ENCODE data around the gene ARV1.
"Not testable (repeated sequence)": the region's sequence is repeated elsewhere in the genome, so short reads cannot be mapped to it uniquely, and the experiment has no call there.

Gene ARV1

DNA sequence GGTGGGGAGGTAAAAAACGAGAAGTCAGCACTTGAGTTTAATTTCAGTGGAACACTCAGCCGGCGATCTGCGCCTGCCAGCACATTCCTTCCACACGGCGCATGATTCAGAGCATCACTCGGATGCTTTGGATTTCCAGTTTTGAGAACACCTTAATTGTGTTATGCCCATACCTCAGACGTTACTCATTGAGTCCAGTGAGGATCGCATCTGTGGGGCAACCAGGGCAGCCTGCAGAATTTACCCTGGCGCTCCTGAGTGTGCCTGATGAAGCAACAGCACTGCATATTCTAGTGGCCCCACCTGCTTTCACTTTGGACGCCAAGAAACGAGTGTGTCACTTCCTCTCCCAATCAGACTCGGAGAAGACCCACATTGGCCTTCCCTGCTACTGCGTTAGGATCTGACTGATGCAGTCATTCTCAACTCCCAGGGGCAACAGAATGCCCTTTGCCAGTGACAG is 41.3 kb downstream of the ARV1 start:
- DNase-seq: no peak

DNA sequence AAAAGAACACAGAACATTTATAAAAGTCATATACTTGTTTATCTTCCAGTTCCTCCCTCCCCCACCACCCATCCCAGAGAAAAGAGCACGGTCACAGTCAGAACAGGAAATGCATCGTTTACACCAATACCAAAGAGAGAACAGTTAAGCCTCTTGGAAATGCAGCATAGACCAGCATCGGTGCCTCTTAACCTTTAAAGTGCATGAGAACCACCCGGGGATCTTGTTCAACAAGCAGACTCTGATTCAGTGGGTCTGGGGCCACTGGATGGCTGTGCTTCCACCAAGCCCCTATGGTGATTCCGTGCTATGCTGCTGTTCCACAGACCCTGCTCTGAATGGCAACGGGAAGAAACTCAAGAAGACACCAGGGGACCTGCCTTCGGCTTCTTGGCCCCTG is 41.9 kb downstream of the ARV1 start:
- no peak for DNase-seq

GRCh38 chr1:231021540-231022031 is 42.7 kb downstream of the ARV1 start:
- no peak for DNase-seq

DNA sequence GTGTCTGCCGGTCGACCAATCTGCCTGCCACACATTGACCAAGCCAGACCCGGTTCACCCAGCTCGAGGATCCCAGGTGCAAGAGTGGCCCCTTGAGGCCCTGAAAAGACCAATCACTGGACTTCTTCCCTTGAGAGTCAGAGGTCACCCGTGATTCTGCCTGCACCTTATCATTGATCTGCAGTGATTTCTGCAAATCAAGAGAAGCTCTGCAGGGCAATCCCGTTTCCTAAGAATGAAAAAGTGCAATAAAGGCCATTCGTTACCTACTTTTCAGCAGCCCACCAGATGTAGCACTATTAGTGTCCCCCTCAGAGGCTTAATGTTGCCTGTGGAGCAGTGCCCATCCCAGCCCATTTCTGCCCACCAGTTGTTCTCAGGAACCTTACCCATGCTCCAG is 43.6 kb downstream of the ARV1 start:
- not testable (repeated sequence) for DNase-seq

- DNase-seq: no peak
These were observed 44.3 kb downstream of the ARV1 start for GRCh38 chr1:231023150-231023549.

- no peak for DNase-seq
These were observed 47.7 kb downstream of the ARV1 start for GRCh38 chr1:231026576-231026975.

DNA sequence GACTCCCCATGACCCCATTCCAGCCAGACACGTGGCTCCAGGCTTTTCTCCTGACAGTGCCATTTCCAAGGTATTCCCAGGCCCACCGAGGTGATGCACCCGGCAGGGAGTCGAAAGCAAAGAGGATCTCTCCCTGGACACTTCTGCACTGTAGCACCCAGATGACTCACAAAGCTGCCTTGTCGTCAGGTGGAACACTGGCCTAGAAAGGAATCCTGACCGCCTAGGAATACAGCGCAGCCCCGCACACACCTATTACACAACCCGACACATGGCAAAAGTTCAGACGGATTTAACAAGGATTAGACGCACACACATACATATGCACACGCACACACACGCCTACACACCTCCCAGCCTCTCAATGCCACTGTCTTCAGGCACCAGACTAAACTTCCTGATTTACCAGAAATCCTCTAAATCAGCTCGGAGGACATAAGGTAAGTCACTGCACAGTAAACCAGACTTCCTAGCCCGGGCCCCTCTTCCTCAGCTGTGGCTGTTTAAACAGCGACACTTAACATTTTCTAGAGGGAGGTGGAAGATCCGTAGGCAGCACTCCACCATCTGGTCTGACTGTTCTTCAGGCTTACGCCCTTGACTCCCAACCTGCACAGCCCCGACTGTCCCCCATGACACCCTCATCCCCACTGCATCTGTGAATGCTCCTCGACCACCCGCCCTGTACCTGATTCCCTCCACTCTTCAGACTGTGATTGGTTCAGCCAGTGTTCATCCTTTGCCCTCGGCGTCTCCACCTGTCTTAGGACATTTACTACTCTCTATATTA is 48.4 kb downstream of the ARV1 start:
- DNase-seq: no peak

- no peak for DNase-seq
These were observed 49.1 kb downstream of the ARV1 start for GRCh38 chr1:231027971-231028370.

- DNase-seq: no peak
These were observed 49.8 kb downstream of the ARV1 start for GRCh38 chr1:231028682-231029081.

GRCh38 chr1:231029247-231029646 is 50.4 kb downstream of the ARV1 start:
- DNase-seq: not testable (repeated sequence)

- DNase-seq: no peak
These were observed 50.9 kb downstream of the ARV1 start for GRCh38 chr1:231029841-231030240.

GRCh38 chr1:231032963-231033362 is 54.1 kb downstream of the ARV1 start:
- DNase-seq: no peak

DNA sequence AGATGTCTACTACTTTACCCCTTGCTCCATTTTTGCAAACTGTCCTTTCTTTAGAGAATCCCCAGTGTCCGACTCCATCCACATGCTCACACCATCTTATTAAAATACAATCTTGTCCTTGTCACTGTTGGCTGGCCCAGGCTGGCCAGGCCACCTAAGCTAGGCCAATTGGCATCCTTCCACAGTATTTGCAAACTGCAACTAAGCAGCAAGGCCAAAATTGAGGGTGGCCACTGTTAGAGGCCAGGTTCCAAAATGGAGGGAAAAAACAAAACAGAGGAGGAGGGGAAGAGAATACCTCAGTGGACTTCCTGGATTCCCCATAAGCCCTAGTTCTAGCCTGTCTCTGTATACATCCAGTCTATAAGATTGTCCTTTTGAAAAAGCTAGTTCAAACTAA is 56.9 kb downstream of the ARV1 start:
- peak in 1 of 2 experiments; percentile 8 for DNase-seq

GRCh38 chr1:231036416-231036815 is 57.5 kb downstream of the ARV1 start:
- peak; percentile 67 to 80 for DNase-seq

- no peak for DNase-seq
These were observed 59.0 kb downstream of the ARV1 start for GRCh38 chr1:231037585-231038517.

GRCh38 chr1:231039161-231040018 is 60.5 kb downstream of the ARV1 start:
- peak; percentile 16 to 18 for DNase-seq

GRCh38 chr1:231040019-231040799 is 61.3 kb downstream of the ARV1 start, which contains the start of gene FAM89A:
TSS of gene FAM89A (minus strand) at chr1:231040254. CDS start at chr1:231040211, 43 bp downstream.
- DNase-seq: peak in 1 of 2 experiments; percentile 2

- no peak for DNase-seq
These were observed 62.2 kb downstream of the ARV1 start for GRCh38 chr1:231040800-231041718.

DNA sequence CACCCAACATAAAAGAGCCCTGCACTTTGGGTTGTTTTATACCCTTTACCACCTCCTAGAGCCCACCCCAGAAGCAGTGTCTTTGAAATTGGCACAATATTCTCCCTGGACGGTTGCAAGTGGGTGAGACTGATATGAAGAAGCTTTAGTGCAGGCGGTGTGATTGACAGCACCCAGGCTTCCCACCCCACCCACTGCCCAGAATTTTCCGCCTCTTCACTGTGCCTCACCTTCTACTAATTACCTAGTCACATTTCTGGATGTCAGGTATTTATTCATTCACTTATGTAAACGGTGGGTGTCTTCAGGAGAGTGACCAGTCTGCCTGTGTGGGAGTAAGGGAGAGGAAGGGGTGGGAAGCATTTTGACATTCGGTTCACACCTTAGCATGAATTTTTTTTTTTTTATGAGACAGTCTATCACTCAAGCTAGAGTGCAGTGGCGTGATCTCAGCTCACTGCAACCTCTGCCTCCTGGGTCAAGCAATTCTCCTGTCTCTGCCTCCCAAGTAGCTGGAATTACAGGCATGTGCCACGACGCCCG is 62.9 kb downstream of the ARV1 start:
- DNase-seq: no peak

GRCh38 chr1:231044588-231044987 is 65.7 kb downstream of the ARV1 start:
- no peak for DNase-seq

Measured in AML-193 (cell line).